Measurements from ENCODE around the gene RASA2. TPM values are rescaled to one million over a fixed set of nuclear protein-coding genes. Genes with fewer than 3 reads are reported as not detected.

The RASA2 gene
- total RNA-seq, 4 donors from 2014 or later = 23.2 to 34.1 (median 27.1) TPM

DNA sequence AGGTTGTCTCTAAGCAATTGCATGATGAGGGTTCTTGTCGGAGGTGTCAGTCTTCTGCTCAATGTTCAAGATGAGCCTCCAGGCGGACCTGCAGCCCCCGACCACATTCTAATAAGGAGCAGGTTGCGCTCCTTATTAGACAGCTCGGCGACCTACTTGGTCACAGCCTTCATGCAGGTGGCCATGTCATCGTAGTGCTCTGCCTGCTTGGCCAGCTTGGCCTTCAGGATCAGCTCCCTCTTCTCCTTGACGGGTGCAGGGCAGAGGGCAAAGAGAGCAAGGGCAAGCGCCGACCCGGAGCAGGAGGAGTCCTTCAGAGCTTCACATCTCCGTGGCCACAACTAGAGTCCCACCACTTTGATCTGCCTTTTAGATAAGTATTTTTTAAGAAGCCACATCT is 113.5 kb downstream of the RASA2 start:
- TF ChIP-seq, protein P1, sequence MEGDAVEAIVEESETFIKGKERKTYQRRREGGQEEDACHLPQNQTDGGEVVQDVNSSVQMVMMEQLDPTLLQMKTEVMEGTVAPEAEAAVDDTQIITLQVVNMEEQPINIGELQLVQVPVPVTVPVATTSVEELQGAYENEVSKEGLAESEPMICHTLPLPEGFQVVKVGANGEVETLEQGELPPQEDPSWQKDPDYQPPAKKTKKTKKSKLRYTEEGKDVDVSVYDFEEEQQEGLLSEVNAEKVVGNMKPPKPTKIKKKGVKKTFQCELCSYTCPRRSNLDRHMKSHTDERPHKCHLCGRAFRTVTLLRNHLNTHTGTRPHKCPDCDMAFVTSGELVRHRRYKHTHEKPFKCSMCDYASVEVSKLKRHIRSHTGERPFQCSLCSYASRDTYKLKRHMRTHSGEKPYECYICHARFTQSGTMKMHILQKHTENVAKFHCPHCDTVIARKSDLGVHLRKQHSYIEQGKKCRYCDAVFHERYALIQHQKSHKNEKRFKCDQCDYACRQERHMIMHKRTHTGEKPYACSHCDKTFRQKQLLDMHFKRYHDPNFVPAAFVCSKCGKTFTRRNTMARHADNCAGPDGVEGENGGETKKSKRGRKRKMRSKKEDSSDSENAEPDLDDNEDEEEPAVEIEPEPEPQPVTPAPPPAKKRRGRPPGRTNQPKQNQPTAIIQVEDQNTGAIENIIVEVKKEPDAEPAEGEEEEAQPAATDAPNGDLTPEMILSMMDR (IDR thresholded peaks at IDR 0.05; ENCODE audit: low read depth) = no peak

DNA sequence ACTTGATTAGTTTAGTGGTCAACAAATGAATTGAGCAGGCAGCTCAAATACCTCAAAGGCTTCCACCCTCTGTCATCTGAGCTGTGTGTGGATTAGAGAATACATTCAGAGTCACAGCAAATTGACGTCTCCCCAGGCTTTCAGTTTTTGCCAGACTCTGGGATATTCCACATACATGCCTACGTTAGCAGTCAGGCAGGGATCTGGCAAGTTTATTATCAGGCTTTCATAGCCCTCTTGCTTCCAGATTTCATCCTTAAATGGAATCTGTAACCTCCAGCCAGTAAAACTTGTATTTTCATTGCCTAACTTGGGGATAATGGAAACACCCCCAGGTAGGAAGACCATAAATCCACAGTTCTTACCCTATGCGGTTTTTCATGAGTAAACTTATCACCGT is 115.9 kb downstream of the RASA2 start:
- TF ChIP-seq, protein P1 (IDR thresholded peaks at IDR 0.05; ENCODE audit: low read depth) = no peak

DNA sequence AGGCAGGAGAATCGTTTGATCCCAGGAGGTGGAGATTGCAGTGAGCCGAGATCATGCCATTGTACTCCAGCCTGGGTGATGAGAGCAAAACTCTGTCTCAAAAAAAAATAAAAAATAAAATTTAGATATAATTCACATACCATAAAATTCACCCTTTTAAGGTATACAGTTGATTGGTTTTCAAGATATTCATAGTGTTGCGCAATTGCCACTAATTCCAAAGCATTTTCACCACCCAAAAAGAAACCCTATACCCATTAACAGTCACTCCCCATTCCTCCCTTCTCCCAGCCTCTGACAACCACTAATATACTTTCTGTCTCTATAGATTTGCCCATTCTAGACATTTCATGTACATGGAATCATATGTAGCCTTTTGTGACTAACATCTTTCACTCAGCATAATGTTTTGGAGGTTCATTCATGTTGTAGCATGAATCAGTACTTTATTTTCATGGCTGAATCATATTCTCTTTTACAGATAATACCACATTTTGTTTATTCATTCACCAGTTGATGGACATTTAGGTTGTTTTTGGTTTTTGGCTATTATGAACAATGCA is 116.7 kb downstream of the RASA2 start:
- TF ChIP-seq, protein P1 (IDR thresholded peaks at IDR 0.05; ENCODE audit: low read depth) = no peak

DNA sequence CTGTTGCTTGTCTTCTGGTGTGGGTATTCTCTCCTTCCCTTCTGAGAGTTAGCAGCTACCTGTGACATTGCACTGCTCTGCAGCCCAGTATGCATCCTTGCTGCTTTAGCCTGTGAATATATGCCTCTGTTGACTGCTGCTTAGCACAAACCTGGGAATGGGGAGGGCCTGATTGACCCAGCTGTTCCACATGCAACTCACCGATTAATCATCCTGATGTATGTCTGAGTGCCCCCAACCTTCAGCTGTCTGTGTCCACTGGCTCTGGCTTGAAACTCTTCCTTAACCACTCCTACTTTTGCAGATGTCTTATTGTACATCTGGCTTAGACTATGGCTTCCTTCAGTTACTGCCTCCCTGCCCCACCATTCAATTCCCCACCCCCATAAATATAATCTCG is 119.1 kb downstream of the RASA2 start:
- TF ChIP-seq, protein P1 (IDR thresholded peaks at IDR 0.05; ENCODE audit: low read depth) = no peak

DNA sequence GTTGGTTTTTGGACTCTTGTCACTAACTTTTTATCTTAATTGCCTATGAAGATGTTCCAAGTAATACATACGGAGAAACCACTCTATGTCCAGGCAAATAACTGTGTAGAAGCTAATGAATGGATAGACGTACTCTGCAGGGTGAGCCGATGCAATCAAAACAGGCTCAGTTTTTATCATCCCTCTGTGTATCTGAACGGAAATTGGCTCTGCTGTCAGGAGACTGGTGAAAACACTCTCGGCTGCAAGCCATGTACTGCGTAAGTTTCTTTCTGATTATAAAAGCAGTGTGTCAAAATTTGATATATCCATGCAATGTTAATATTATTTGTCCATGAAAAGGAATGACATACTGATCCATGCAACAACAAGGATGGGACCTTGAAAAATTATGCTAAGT is 121.6 kb downstream of the RASA2 start:
- TF ChIP-seq, protein P1 (IDR thresholded peaks at IDR 0.05; ENCODE audit: low read depth) = no peak

GRCh38 chr3:141610939-141611338 is 124.1 kb downstream of the RASA2 start:
- TF ChIP-seq, protein P1 (IDR thresholded peaks at IDR 0.05; ENCODE audit: low read depth) = no peak

DNA sequence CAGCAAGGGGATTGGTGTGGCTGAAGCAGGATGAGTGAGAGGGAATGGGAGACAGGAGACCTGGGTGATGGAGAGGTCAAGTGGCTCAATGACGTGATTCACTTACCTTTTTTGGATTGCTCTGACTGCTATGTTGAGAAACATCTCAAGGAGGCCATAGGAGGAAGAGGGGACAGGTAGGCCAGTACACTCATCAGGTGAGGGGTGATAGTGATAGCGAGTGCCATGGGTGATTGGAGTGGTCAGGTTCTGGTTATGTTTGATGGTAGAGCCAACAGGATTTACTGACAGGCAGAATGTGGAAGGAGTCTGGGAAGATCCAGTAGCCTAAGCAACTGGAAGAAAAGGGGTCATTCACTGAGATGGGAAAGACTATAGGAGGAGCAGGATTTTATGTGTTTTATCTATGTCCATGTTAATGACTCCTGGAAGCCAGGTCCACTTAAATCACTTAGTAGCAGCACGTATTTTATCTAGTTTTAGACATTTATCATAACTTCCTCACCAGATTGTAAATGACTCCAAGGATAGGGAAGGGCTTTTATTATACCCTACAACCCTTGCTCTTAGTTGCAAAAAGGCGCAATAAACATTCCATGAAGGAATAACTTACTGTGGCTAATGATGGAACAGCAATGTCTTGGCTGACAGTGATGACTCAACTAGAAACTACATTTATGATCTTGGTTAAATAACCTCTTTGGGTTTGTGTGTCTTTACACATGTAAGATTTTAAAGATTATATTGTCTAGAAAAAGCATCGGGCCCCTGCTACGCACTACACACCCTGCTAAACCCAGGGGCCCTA is 131.5 kb downstream of the RASA2 start:
- TF ChIP-seq, protein P1 (IDR thresholded peaks at IDR 0.05; ENCODE audit: low read depth) = no peak

Data from subcutaneous adipose tissue (tissue), 4 donors.